Subcutaneous abdominal adipose tissue (tissue), 5 donors: ENCODE measurements around the gene MPRIP.
"Not testable (repeated sequence)": the region's sequence is repeated elsewhere in the genome, so short reads cannot be mapped to it uniquely, and the experiment has no call there.

Source experiments
- H3K27ac ChIP-seq: one replicate; pipeline ENCODE4 v1.7.0; 2013; ENCODE audit warnings: low read depth, mild to moderate bottlenecking, inconsistent platforms, low read length, moderate library complexity
- H3K27me3 ChIP-seq, 5 donors: one replicate each; pipeline ENCODE4 v1.7.0; 2013; ENCODE audit warnings: low read length in 5 of 5, inconsistent platforms in 1 of 5; ENCODE audit not compliant: control insufficient read depth in 5 of 5, insufficient read depth in 4 of 5
- H3K36me3 ChIP-seq, 5 donors: one replicate each; pipeline ENCODE4 v1.7.0; 2013; ENCODE audit warnings: low read length in 5 of 5; ENCODE audit not compliant: control insufficient read depth in 5 of 5, insufficient read depth in 5 of 5
- H3K4me1 ChIP-seq, 5 donors: one replicate each; pipeline ENCODE4 v1.7.0; 2013; ENCODE audit warnings: low read length in 5 of 5, mild to moderate bottlenecking in 3 of 5, moderate library complexity in 1 of 5; ENCODE audit not compliant: control insufficient read depth in 5 of 5, insufficient read depth in 5 of 5
- H3K4me3 ChIP-seq, 5 donors: one replicate each; pipeline ENCODE4 v1.7.0; 2013; ENCODE audit warnings: low read length in 5 of 5, low read depth in 1 of 5
- H3K9ac ChIP-seq, 5 donors: one replicate each; pipeline ENCODE4 v1.7.0; 2013; ENCODE audit warnings: low read length in 5 of 5, mild to moderate bottlenecking in 4 of 5, moderate library complexity in 3 of 5
- H3K9me3 ChIP-seq, 5 donors: one replicate each; pipeline ENCODE4 v1.7.0; 2013; ENCODE audit warnings: low read length in 5 of 5; ENCODE audit not compliant: control insufficient read depth in 5 of 5
- donor health status: healthy.
- donor health status: healthy.
- donor health status: healthy.
- donor health status: healthy.
- donor health status: healthy.

The MPRIP gene

GRCh38 chr17:17130077-17130844 is 88.0 kb downstream of the MPRIP start:
- H3K9ac ChIP-seq = no peak overlapping the region
- H3K27ac ChIP-seq = no peak overlapping the region

GRCh38 chr17:17131839-17132238 is 89.6 kb downstream of the MPRIP start:
- Histone ChIP-seq H3K27me3 (no peaks in the 10 kb centered on the region), H3K27ac (no peak overlapping the region), H3K36me3 (peaks cover 0 to 99% (median 94%) of the 10 kb centered on the region in 5 donors), H3K9me3 (no peaks in the 10 kb centered on the region), H3K4me1 (peaks cover 0 to 4% (median 0%) of the 10 kb centered on the region in 5 donors), H3K4me3 (no peak overlapping the region), H3K9ac (no peak overlapping the region)

More at GRCh38 chr17:17130077-17130844, 88.0 kb downstream of the MPRIP start:
- H3K27me3 ChIP-seq = no peaks in the 10 kb centered on the region
- no peaks in the 10 kb centered on the region for H3K9me3 ChIP-seq
- H3K4me1 ChIP-seq = peaks cover 0 to 19% (median 0%) of the 10 kb centered on the region in 5 donors
- peaks cover 0 to 89% (median 82%) of the 10 kb centered on the region in 5 donors for H3K36me3 ChIP-seq
- H3K4me3 ChIP-seq = no peak overlapping the region

GRCh38 chr17:17132746-17133145 is 90.5 kb downstream of the MPRIP start:
- Histone ChIP-seq H3K4me1 (peaks cover 0 to 2% (median 0%) of the 10 kb centered on the region in 5 donors), H3K36me3 (peaks cover 0 to 97% (median 89%) of the 10 kb centered on the region in 5 donors), H3K9me3 (no peaks in the 10 kb centered on the region), H3K9ac (no peak overlapping the region), H3K27ac (no peak overlapping the region), H3K4me3 (no peak overlapping the region), H3K27me3 (no peaks in the 10 kb centered on the region)

GRCh38 chr17:17134051-17134956 is 92.0 kb downstream of the MPRIP start:
- Histone ChIP-seq H3K9ac (no peak overlapping the region), H3K36me3 (peaks cover 0 to 97% (median 90%) of the 10 kb centered on the region in 5 donors), H3K4me3 (no peak overlapping the region), H3K27ac (no peak overlapping the region), H3K9me3 (no peaks in the 10 kb centered on the region), H3K27me3 (no peaks in the 10 kb centered on the region), H3K4me1 (peaks cover 0 to 2% (median 0%) of the 10 kb centered on the region in 5 donors)

- H3K36me3 ChIP-seq = peaks cover 0 to 97% (median 90%) of the 10 kb centered on the region in 5 donors
- peaks cover 0 to 2% (median 0%) of the 10 kb centered on the region in 5 donors for H3K4me1 ChIP-seq
- no peaks in the 10 kb centered on the region for H3K27me3 ChIP-seq
- H3K9me3 ChIP-seq = no peaks in the 10 kb centered on the region
- no peak overlapping the region for H3K4me3 ChIP-seq
- H3K9ac ChIP-seq = no peak overlapping the region
- no peak overlapping the region for H3K27ac ChIP-seq
Measured at GRCh38 chr17:17134957-17135333, 92.7 kb downstream of the MPRIP start.

GRCh38 chr17:17136221-17136620 is 94.0 kb downstream of the MPRIP start:
- H3K9me3 ChIP-seq, H3K27ac ChIP-seq, H3K27me3 ChIP-seq, H3K9ac ChIP-seq, H3K4me3 ChIP-seq: not testable (repeated sequence)
- peaks cover 0 to 97% (median 92%) of the 10 kb centered on the region in 5 donors for H3K36me3 ChIP-seq
- peaks cover 0 to 14% (median 1%) of the 10 kb centered on the region in 5 donors for H3K4me1 ChIP-seq

GRCh38 chr17:17137731-17138585 is 95.7 kb downstream of the MPRIP start:
- H3K36me3 ChIP-seq = peaks cover 0 to 97% (median 86%) of the 10 kb centered on the region in 5 donors

GRCh38 chr17:17139972-17140589 is 97.8 kb downstream of the MPRIP start:
- Histone ChIP-seq H3K4me3 (no peak overlapping the region), H3K9ac (no peak overlapping the region), H3K27ac (no peak overlapping the region), H3K4me1 (peaks cover 1 to 19% (median 4%) of the 10 kb centered on the region in 5 donors), H3K9me3 (no peaks in the 10 kb centered on the region), H3K27me3 (no peaks in the 10 kb centered on the region), H3K36me3 (peaks cover 0 to 96% (median 88%) of the 10 kb centered on the region in 5 donors)

More at GRCh38 chr17:17137731-17138585, 95.7 kb downstream of the MPRIP start:
- Histone ChIP-seq H3K9ac (no peak overlapping the region), H3K27me3 (no peaks in the 10 kb centered on the region), H3K9me3 (no peaks in the 10 kb centered on the region), H3K4me3 (no peak overlapping the region), H3K4me1 (peaks cover 1 to 19% (median 4%) of the 10 kb centered on the region in 5 donors), H3K27ac (no peak overlapping the region)

GRCh38 chr17:17140590-17140980 is 98.3 kb downstream of the MPRIP start:
- Histone ChIP-seq H3K4me1 (peaks cover 1 to 19% (median 4%) of the 10 kb centered on the region in 5 donors), H3K27ac (no peak overlapping the region), H3K9ac (peak overlapping the region in 1 of 5 donors; percentile 10), H3K9me3 (no peaks in the 10 kb centered on the region), H3K4me3 (no peak overlapping the region), H3K36me3 (peaks cover 0 to 97% (median 88%) of the 10 kb centered on the region in 5 donors), H3K27me3 (no peaks in the 10 kb centered on the region)
